HepG2 (cell line): Measurements from ENCODE around the gene ADAMTS14. TPM values are rescaled to one million over a fixed set of nuclear protein-coding genes. Genes with fewer than 3 reads are reported as not detected.

Experiments
- ATAC-seq: fragments of 200-7000 bp; cut with Tn5 transposase; 3 replicates; pipeline ENCODE4 v1.9.1; 2020; ENCODE audit warnings: mild to moderate bottlenecking, moderate library complexity
- BruUV-seq: library from RNA; stranded (reverse); fragments of 400-500 nt; replicated peaks from 2 replicates; lab custom pipeline; 2021; lab: Mats Ljungman, UMichigan
- CTCF ChIA-PET: fragments of 300-600 bp; formaldehyde crosslinking; extraction: SDS; loops from one replicate; lab custom pipeline; 2021; ENCODE audit warnings: low total read pairs, inconsistent platforms, low intra/inter-chr PET ratio; lab: Yijun Ruan, JAX
- POLR2A ChIA-PET: fragments of 350-600 bp; sonication (Branson Sonifier 250); formaldehyde crosslinking; loops from one replicate; lab custom pipeline; 2020; ENCODE audit warnings: antibody characterized with exemption, inconsistent platforms; lab: Yijun Ruan, JAX
- DNase-seq: peaks from one replicate; pipeline ENCODE4 v3.0.0-alpha.2; 2015; ENCODE audit warnings: low spot score
- FAIRE-seq: peaks from 3 replicates; lab custom pipeline; 2011; peaks lifted over from hg19 to GRCh38; lab: Jason Lieb, UNC
- H2AFZ ChIP-seq: one replicate; pipeline ENCODE4 v1.6.1; 2011; ENCODE audit warnings: low read length, inconsistent platforms
- H3K27ac ChIP-seq: fragments of 300-600 bp; 3 replicates; pipeline ENCODE4 v1.8.0; 2011; ENCODE audit warnings: mixed run types, mild to moderate bottlenecking, mixed read lengths, low read length, inconsistent platforms; ENCODE audit not compliant: insufficient read depth; ENCODE audit errors: extremely low read length
- H3K27me3 ChIP-seq, 2 experiments: fragments of 200-600 bp in 1 of 2; 2 replicates in 1 of 2; 3 replicates in 1 of 2; pipeline versions ENCODE4 v1.6.0 to v1.8.0; 2011; ENCODE audit warnings: low read length in 2 of 2, mild to moderate bottlenecking in 2 of 2, moderate library complexity in 2 of 2, inconsistent platforms in 1 of 2; ENCODE audit not compliant: insufficient read depth in 2 of 2, control insufficient read depth in 1 of 2
- H3K36me3 ChIP-seq, 2 experiments: fragments of 200-600 bp in 1 of 2; replicated peaks in 1 of 2; 2 replicates in 1 of 2; 3 replicates in 1 of 2; pipeline versions ENCODE4 v1.5.1 to v1.8.0; 2011; ENCODE audit warnings: low read length in 2 of 2, inconsistent platforms in 1 of 2; ENCODE audit not compliant: insufficient read depth in 2 of 2, control insufficient read depth in 1 of 2
- H3K4me1 ChIP-seq: 2 replicates; pipeline ENCODE4 v1.5.1; 2012; ENCODE audit warnings: low read length, inconsistent platforms; ENCODE audit not compliant: insufficient read depth
- H3K4me2 ChIP-seq: 2 replicates; pipeline ENCODE4 v1.6.0; 2011; ENCODE audit warnings: low read depth, low read length, inconsistent platforms
- H3K4me3 ChIP-seq, 3 experiments: fragments of 200-600 bp in 1 of 3; sonication (generic), shearing (Covaris generic) in 1 of 3; replicated peaks in 1 of 3; 2 replicates each; pipeline ENCODE4 v1.5.1; 2011 to 2016; ENCODE audit warnings: low read length in 3 of 3, inconsistent platforms in 2 of 3, low read depth in 2 of 3, mild to moderate bottlenecking in 2 of 3, control low read depth in 1 of 3, mixed read lengths in 1 of 3; ENCODE audit not compliant: insufficient read depth in 1 of 3
- H3K79me2 ChIP-seq: one replicate; pipeline ENCODE4 v1.6.1; 2011; ENCODE audit warnings: low read length, inconsistent platforms; ENCODE audit not compliant: insufficient read depth
- H3K9ac ChIP-seq: 2 replicates; pipeline ENCODE4 v1.6.0; 2011; ENCODE audit warnings: mild to moderate bottlenecking, low read depth, low read length, inconsistent platforms; ENCODE audit not compliant: insufficient read depth
- H3K9me3 ChIP-seq: 2 replicates; pipeline ENCODE4 v1.5.1; 2012; ENCODE audit warnings: mild to moderate bottlenecking, low read length
- H4K20me1 ChIP-seq: 2 replicates; pipeline ENCODE4 v1.6.0; 2011; ENCODE audit warnings: inconsistent platforms, mild to moderate bottlenecking, low read length, moderate library complexity; ENCODE audit not compliant: insufficient read depth
- HMG20A ChIP-seq: IDR thresholded peaks from 2 replicates; pipeline ENCODE4 v1.6.1; 2016; ENCODE audit warnings: borderline replicate concordance
- RNF219 ChIP-seq: sonication (generic); formaldehyde crosslinking; IDR thresholded peaks from 2 replicates; pipeline ENCODE4 v1.5.0; 2020; ENCODE audit warnings: mild to moderate bottlenecking, missing genetic modification reagents
- SP1 ChIP-seq, 2 experiments: fragments of 450-650 bp in 1 of 2; sonication (generic) in 1 of 2; formaldehyde crosslinking in 1 of 2; IDR thresholded peaks; 2 replicates each; pipeline versions ENCODE4 v1.4.0 to v1.6.1; 2016 to 2020; ENCODE audit warnings: missing genetic modification reagents in 1 of 2
- ZNF10 ChIP-seq: sonication (generic); formaldehyde crosslinking; IDR thresholded peaks from 2 replicates; pipeline ENCODE4 v1.4.0; 2020; ENCODE audit warnings: mild to moderate bottlenecking, low read depth, missing genetic modification reagents, borderline replicate concordance
- ZNF354B ChIP-seq: sonication (generic); formaldehyde crosslinking; IDR thresholded peaks from 2 replicates; pipeline ENCODE4 v1.8.0; 2022; ENCODE audit warnings: mild to moderate bottlenecking, missing genetic modification reagents
- ZNF512B ChIP-seq: sonication (generic); formaldehyde crosslinking; IDR thresholded peaks from 2 replicates; pipeline ENCODE4 v1.5.1; 2020; ENCODE audit warnings: missing genetic modification reagents, mild to moderate bottlenecking, borderline replicate concordance
- WGBS: methylation state at CpG from one replicate; pipeline ENCODE4 v1.1.6; 2017; ENCODE audit warnings: low lambda C conversion rate; 5-methylcytosine and 5-hydroxymethylcytosine counted together
- in situ Hi-C: cut with HindIII; loops from 2 replicates; pipeline ENCODE4 v1.10.0; 2017; ENCODE audit warnings: low pct_unique_long_range_greater_than_20kb; ENCODE audit not compliant: extremely low pct_ligation_motif_present
- intact Hi-C: fragments of 100-400 bp; cut with micrococcal nuclease; formaldehyde crosslinking; loops from one replicate; pipeline ENCODE4 v1.10.0; 2022; ENCODE audit not compliant: unreplicated experiment
- polyA plus RNA-seq, 8 experiments: library from polyadenylated mRNA; depleted of rRNA in 3 of 8; stranded (reverse) in 7 of 8; unstranded in 1 of 8; fragments of >200 nt; fragmentation: Illumina TruSeq in 4 of 8; extraction: Trizol in 4 of 8; gene quantifications; 2 replicates each; pipeline versions ENCODE4 v1.2.1 to v1.2.3, GENCODE V29; 2011 to 2016; ENCODE audit warnings: low read depth in 4 of 8, missing spikeins in 1 of 8, mixed read lengths in 1 of 8; ENCODE audit not compliant: insufficient read depth in 1 of 8
- total RNA-seq, 5 experiments: library from RNA; depleted of rRNA; stranded (reverse); fragments of >200 nt; fragmentation: Illumina TruSeq; extraction: Trizol; gene quantifications; 2 replicates each; pipeline ENCODE4 v1.2.3, GENCODE V29; 2016; ENCODE audit warnings: low read depth in 1 of 5
- TF ChIP-seq, protein P1 (sequence below): IDR thresholded peaks from 2 replicates; pipeline ENCODE4 v1.6.1; 2012; ENCODE audit warnings: low read length, improper control_type of control experiment
- TF ChIP-seq, protein P2 (sequence below): sonication (generic); formaldehyde crosslinking; IDR thresholded peaks from 2 replicates; pipeline ENCODE4 v1.4.0; 2020; ENCODE audit warnings: mild to moderate bottlenecking, missing genetic modification reagents

Gene ADAMTS14
- total and polyA plus RNA-seq, 2 of the 13 experiments (the other 11 are each of a cell fraction or from before 2014, with no cell fraction given), result 0.04 to 0.07 TPM

- TF ChIP-seq SP1 (IDR thresholded peaks at IDR 0.05) (no peak), SP1 (CRISPR knock-in tag; IDR thresholded peaks at IDR 0.05) (no peak), ZNF10 (CRISPR knock-in tag) (no peak), ZNF354B (CRISPR knock-in tag) (no peak), HMG20A (CRISPR knock-in tag) (no peak)
- TF ChIP-seq, protein P1, sequence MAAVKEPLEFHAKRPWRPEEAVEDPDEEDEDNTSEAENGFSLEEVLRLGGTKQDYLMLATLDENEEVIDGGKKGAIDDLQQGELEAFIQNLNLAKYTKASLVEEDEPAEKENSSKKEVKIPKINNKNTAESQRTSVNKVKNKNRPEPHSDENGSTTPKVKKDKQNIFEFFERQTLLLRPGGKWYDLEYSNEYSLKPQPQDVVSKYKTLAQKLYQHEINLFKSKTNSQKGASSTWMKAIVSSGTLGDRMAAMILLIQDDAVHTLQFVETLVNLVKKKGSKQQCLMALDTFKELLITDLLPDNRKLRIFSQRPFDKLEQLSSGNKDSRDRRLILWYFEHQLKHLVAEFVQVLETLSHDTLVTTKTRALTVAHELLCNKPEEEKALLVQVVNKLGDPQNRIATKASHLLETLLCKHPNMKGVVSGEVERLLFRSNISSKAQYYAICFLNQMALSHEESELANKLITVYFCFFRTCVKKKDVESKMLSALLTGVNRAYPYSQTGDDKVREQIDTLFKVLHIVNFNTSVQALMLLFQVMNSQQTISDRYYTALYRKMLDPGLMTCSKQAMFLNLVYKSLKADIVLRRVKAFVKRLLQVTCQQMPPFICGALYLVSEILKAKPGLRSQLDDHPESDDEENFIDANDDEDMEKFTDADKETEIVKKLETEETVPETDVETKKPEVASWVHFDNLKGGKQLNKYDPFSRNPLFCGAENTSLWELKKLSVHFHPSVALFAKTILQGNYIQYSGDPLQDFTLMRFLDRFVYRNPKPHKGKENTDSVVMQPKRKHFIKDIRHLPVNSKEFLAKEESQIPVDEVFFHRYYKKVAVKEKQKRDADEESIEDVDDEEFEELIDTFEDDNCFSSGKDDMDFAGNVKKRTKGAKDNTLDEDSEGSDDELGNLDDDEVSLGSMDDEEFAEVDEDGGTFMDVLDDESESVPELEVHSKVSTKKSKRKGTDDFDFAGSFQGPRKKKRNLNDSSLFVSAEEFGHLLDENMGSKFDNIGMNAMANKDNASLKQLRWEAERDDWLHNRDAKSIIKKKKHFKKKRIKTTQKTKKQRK, result no peak
- TF ChIP-seq, protein P2, sequence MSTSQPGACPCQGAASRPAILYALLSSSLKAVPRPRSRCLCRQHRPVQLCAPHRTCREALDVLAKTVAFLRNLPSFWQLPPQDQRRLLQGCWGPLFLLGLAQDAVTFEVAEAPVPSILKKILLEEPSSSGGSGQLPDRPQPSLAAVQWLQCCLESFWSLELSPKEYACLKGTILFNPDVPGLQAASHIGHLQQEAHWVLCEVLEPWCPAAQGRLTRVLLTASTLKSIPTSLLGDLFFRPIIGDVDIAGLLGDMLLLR, result no peak
Observed at GRCh38 chr10:70806841-70807240, 134.5 kb downstream of the ADAMTS14 start (continued).

DNA sequence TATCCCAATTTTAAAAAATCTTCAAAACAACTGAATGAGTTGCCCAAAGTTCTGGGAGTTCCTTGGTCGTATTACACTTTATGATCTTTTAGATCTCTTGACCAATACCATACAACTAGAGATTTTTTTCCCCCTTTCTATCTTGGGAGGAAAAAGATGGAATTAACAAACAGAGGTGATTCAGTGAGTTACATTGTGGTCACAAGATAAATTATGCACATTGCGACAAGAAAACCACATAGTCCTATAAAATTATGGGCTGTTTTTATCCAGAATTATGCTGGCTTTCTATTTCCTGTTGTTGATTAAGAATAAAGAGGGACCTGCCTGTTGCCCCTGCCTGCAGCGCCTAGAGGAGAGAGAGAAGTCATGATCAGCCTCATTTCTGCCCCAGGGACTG is 135.2 kb downstream of the ADAMTS14 start:
- H3K4me1 ChIP-seq, result peaks cover 23% of the 10 kb centered on the region
- H3K36me3 ChIP-seq, result no peaks in the 10 kb centered on the region
- POLR2A ChIA-PET, result no interaction called here
- H3K79me2 ChIP-seq, result no peaks in the 10 kb centered on the region
- no peak overlapping the region for H3K4me3 ChIP-seq
- no peaks in the 10 kb centered on the region for H4K20me1 ChIP-seq
- no peak overlapping the region for H3K9ac ChIP-seq
- CTCF ChIA-PET, result no interaction called here
- FAIRE-seq (no peak), DNase-seq (no peak), ATAC-seq (no peak)
- intact Hi-C loops, result no loop called here
- 41% methylated on average over 3 of the region's 3 CpGs for WGBS
- in situ Hi-C loops, result no loop called here
- H3K27me3 ChIP-seq, result no peaks in the 10 kb centered on the region; a peak in 2 of 5 replicates
- no peak overlapping the region for H3K27ac ChIP-seq
- BruUV-seq, result no TSS peak
- no peak overlapping the region for H3K4me2 ChIP-seq
- TF ChIP-seq ZNF512B (CRISPR knock-in tag) (no peak), RNF219 (CRISPR knock-in tag) (no peak)
- H3K9me3 ChIP-seq, result no peaks in the 10 kb centered on the region
- H2AFZ ChIP-seq, result no peak overlapping the region
